Mucosa of rectum (tissue), 2 donors: ENCODE results near the gene COX5B.
"Not testable (repeated sequence)": the region's sequence is repeated elsewhere in the genome, so short reads cannot be mapped to it uniquely, and the experiment has no call there.

Source experiments
- H3K27ac ChIP-seq, 2 donors: one replicate each; pipeline ENCODE4 v1.7.0; 2013; ENCODE audit warnings: inconsistent platforms in 2 of 2, low read depth in 2 of 2, low read length in 2 of 2
- H3K27me3 ChIP-seq, 2 donors: one replicate each; pipeline ENCODE4 v1.7.0; 2013; ENCODE audit warnings: low read length in 2 of 2; ENCODE audit not compliant: control insufficient read depth in 2 of 2, insufficient read depth in 2 of 2
- H3K36me3 ChIP-seq, 2 donors: one replicate each; pipeline ENCODE4 v1.7.0; 2013; ENCODE audit warnings: low read length in 2 of 2; ENCODE audit not compliant: control insufficient read depth in 2 of 2, insufficient read depth in 2 of 2
- H3K4me1 ChIP-seq, 2 donors: one replicate each; pipeline ENCODE4 v1.7.0; 2013; ENCODE audit warnings: low read length in 2 of 2, mild to moderate bottlenecking in 1 of 2; ENCODE audit not compliant: control insufficient read depth in 2 of 2, insufficient read depth in 2 of 2
- H3K4me3 ChIP-seq, 2 donors: one replicate each; pipeline ENCODE4 v1.7.0; 2013; ENCODE audit warnings: low read length in 2 of 2
- H3K9ac ChIP-seq, 2 donors: one replicate each; pipeline ENCODE4 v1.7.0; 2013; ENCODE audit warnings: low read length in 2 of 2, low read depth in 1 of 2, mild to moderate bottlenecking in 1 of 2
- H3K9me3 ChIP-seq, 2 donors: one replicate each; pipeline ENCODE4 v1.7.0; 2013; ENCODE audit warnings: low read length in 2 of 2; ENCODE audit not compliant: control insufficient read depth in 2 of 2
- donor health status: healthy.
- donor health status: Normal muscosa, but diverticular disease.

COX5B gene

GRCh38 chr2:97618939-97619827, 26.7 kb upstream of the COX5B start:
- not testable (repeated sequence) for H3K9ac ChIP-seq, H3K27ac ChIP-seq, H3K9me3 ChIP-seq, H3K27me3 ChIP-seq, H3K4me3 ChIP-seq, H3K4me1 ChIP-seq, H3K36me3 ChIP-seq

GRCh38 chr2:97620492-97620891, 25.4 kb upstream of the COX5B start:
- H3K4me1 ChIP-seq, H3K9ac ChIP-seq, H3K27ac ChIP-seq, H3K4me3 ChIP-seq, H3K9me3 ChIP-seq, H3K27me3 ChIP-seq, H3K36me3 ChIP-seq: not testable (repeated sequence)

GRCh38 chr2:97622976-97623375, 22.9 kb upstream of the COX5B start:
- not testable (repeated sequence) for H3K27ac ChIP-seq, H3K4me3 ChIP-seq, H3K27me3 ChIP-seq, H3K36me3 ChIP-seq, H3K9me3 ChIP-seq, H3K9ac ChIP-seq, H3K4me1 ChIP-seq

- not testable (repeated sequence) for H3K36me3 ChIP-seq, H3K4me3 ChIP-seq, H3K27me3 ChIP-seq, H3K4me1 ChIP-seq, H3K27ac ChIP-seq, H3K9me3 ChIP-seq, H3K9ac ChIP-seq
Measured at GRCh38 chr2:97625354-97626048, 20.4 kb upstream of the COX5B start.

GRCh38 chr2:97626049-97626430, 19.8 kb upstream of the COX5B start:
- not testable (repeated sequence) for H3K4me3 ChIP-seq

GRCh38 chr2:97644023-97644717, 1.7 kb upstream of the COX5B start:
- Histone ChIP-seq H3K4me3 (no peak overlapping the region), H3K27ac (no peak overlapping the region), H3K9ac (no peak overlapping the region), H3K27me3 (no peaks in the 10 kb centered on the region), H3K9me3 (no peaks in the 10 kb centered on the region), H3K4me1 (peaks cover 13 to 27% of the 10 kb centered on the region in 2 donors), H3K36me3 (peaks cover 20 to 24% of the 10 kb centered on the region in 2 donors)

More at GRCh38 chr2:97626049-97626430, 19.8 kb upstream of the COX5B start:
- not testable (repeated sequence) for H3K9me3 ChIP-seq, H3K9ac ChIP-seq, H3K4me1 ChIP-seq, H3K27ac ChIP-seq, H3K36me3 ChIP-seq, H3K27me3 ChIP-seq

GRCh38 chr2:97645112-97645694, 659 bp upstream of the COX5B start:
- peak overlapping the region; percentile 93 to 99 for H3K4me3 ChIP-seq
- peak overlapping the region; percentile 96 to 99 for H3K27ac ChIP-seq
- peaks cover 23 to 31% of the 10 kb centered on the region in 2 donors for H3K36me3 ChIP-seq
- H3K9me3 ChIP-seq: no peaks in the 10 kb centered on the region
- no peaks in the 10 kb centered on the region for H3K27me3 ChIP-seq
- peak overlapping the region; percentile 94 to 100 for H3K9ac ChIP-seq
- peaks cover 19 to 36% of the 10 kb centered on the region in 2 donors for H3K4me1 ChIP-seq

- Histone ChIP-seq H3K9me3 (no peaks in the 10 kb centered on the region), H3K9ac (peak overlapping the region; percentile 41 to 100), H3K27ac (no peak overlapping the region), H3K27me3 (no peaks in the 10 kb centered on the region), H3K4me1 (peaks cover 19 to 36% of the 10 kb centered on the region in 2 donors), H3K36me3 (peaks cover 23 to 31% of the 10 kb centered on the region in 2 donors), H3K4me3 (peak overlapping the region; percentile 93 to 99)
Measured at GRCh38 chr2:97646977-97647376, 1.1 kb downstream of the COX5B start.

- Histone ChIP-seq H3K4me1 (peaks cover 19 to 27% of the 10 kb centered on the region in 2 donors), H3K27me3 (no peaks in the 10 kb centered on the region), H3K4me3 (no peak overlapping the region), H3K27ac (peak overlapping the region in 1 of 2 donors; percentile 72), H3K9me3 (no peaks in the 10 kb centered on the region), H3K9ac (no peak overlapping the region), H3K36me3 (peaks cover 31 to 43% of the 10 kb centered on the region in 2 donors)
Measured at GRCh38 chr2:97651114-97651513, 5.3 kb downstream of the COX5B start.
